CD14-positive monocyte (primary cell): ENCODE data around the gene PRR23C. TPM values are rescaled to one million over a fixed set of nuclear protein-coding genes. Genes with fewer than 3 reads are reported as not detected.

Experiments used
- DNase-seq, 3 donors: peaks; one replicate each; pipeline ENCODE4 v3.0.0-alpha.2; 2011 to 2022
- H2AFZ ChIP-seq: 2 replicates; pipeline ENCODE4 v1.6.0; 2012; ENCODE audit warnings: mild to moderate bottlenecking, low read depth, low read length, inconsistent platforms; ENCODE audit not compliant: insufficient read depth, poor library complexity, severe bottlenecking
- H3K27ac ChIP-seq, 2 donors: 1 replicate in 1 of 2; 2 replicates in 1 of 2; pipeline ENCODE4 v1.5.1; 2012 to 2013; ENCODE audit warnings: low read length in 2 of 2, control low read depth in 1 of 2, inconsistent platforms in 1 of 2, low read depth in 1 of 2, mild to moderate bottlenecking in 1 of 2
- H3K27me3 ChIP-seq, 2 donors: one replicate each; pipeline versions ENCODE4 v1.6.0 to v1.6.1; 2011 to 2013; ENCODE audit warnings: low read length in 2 of 2; ENCODE audit not compliant: control insufficient read depth in 2 of 2, insufficient read depth in 2 of 2
- H3K36me3 ChIP-seq, 2 donors: replicated peaks in 1 of 2; 1 replicate in 1 of 2; 2 replicates in 1 of 2; pipeline versions ENCODE4 v1.5.1 to v1.6.1; 2012 to 2013; ENCODE audit warnings: low read length in 2 of 2, control low read depth in 1 of 2, inconsistent platforms in 1 of 2, mild to moderate bottlenecking in 1 of 2; ENCODE audit not compliant: insufficient read depth in 2 of 2, control insufficient read depth in 1 of 2
- H3K4me1 ChIP-seq, 2 donors: 1 replicate in 1 of 2; 2 replicates in 1 of 2; pipeline versions ENCODE4 v1.5.1 to v1.6.1; 2012 to 2013; ENCODE audit warnings: low read length in 2 of 2, control low read depth in 1 of 2, inconsistent platforms in 1 of 2, mild to moderate bottlenecking in 1 of 2, moderate library complexity in 1 of 2; ENCODE audit not compliant: insufficient read depth in 2 of 2, control insufficient read depth in 1 of 2
- H3K4me2 ChIP-seq: replicated peaks from 2 replicates; pipeline ENCODE3; 2012; ENCODE audit warnings: low read length, moderate library complexity, mild to moderate bottlenecking; ENCODE audit not compliant: poor library complexity, severe bottlenecking; ENCODE audit errors: extremely low read depth
- H3K4me3 ChIP-seq, 3 experiments: fragments of 200-600 bp in 1 of 3; sonication (generic) in 1 of 3; replicated peaks in 1 of 3; 1 replicate in 2 of 3; 2 replicates in 1 of 3; pipeline ENCODE4 v1.5.1; 2011 to 2013; ENCODE audit warnings: low read length in 3 of 3, mild to moderate bottlenecking in 3 of 3, control low read depth in 2 of 3, low read depth in 2 of 3, inconsistent platforms in 1 of 3, moderate library complexity in 1 of 3
- H3K79me2 ChIP-seq: 2 replicates; pipeline ENCODE4 v1.6.0; 2012; ENCODE audit warnings: mild to moderate bottlenecking, control low read depth, inconsistent platforms, low read length, moderate library complexity; ENCODE audit not compliant: insufficient read depth
- H3K9ac ChIP-seq: 2 replicates; pipeline ENCODE4 v1.6.0; 2017; ENCODE audit warnings: low read length, mild to moderate bottlenecking; ENCODE audit not compliant: insufficient read depth, poor library complexity, severe bottlenecking
- H3K9me3 ChIP-seq, 2 donors: replicated peaks in 1 of 2; 1 replicate in 1 of 2; 2 replicates in 1 of 2; pipeline versions ENCODE4 v1.5.1 to v1.6.1; 2012 to 2013; ENCODE audit warnings: low read length in 2 of 2, control low read depth in 1 of 2; ENCODE audit not compliant: control insufficient read depth in 1 of 2, insufficient read depth in 1 of 2
- H4K20me1 ChIP-seq: 2 replicates; pipeline ENCODE4 v1.6.0; 2012; ENCODE audit warnings: mild to moderate bottlenecking, low read length, control low read depth, moderate library complexity; ENCODE audit not compliant: insufficient read depth
- H3K27ac Mint-ChIP-seq, 7 donors: one replicate each; pipeline ENCODE4 v1.8.0; 2020; ENCODE audit warnings: mild to moderate bottlenecking in 7 of 7, mixed read lengths in 7 of 7, moderate library complexity in 6 of 7, inconsistent platforms in 2 of 7
- H3K27me3 Mint-ChIP-seq, 3 donors: one replicate each; pipeline ENCODE4 v1.8.0; 2021 to 2022; ENCODE audit warnings: low read depth in 3 of 3, mild to moderate bottlenecking in 3 of 3, mixed read lengths in 3 of 3, moderate library complexity in 3 of 3, inconsistent platforms in 1 of 3
- H3K36me3 Mint-ChIP-seq, 2 donors: one replicate each; pipeline ENCODE4 v1.8.0; 2020; ENCODE audit warnings: mixed read lengths in 2 of 2, inconsistent platforms in 1 of 2, mild to moderate bottlenecking in 1 of 2
- H3K4me1 Mint-ChIP-seq: one replicate; pipeline ENCODE4 v1.8.0; 2020; ENCODE audit warnings: mild to moderate bottlenecking, mixed read lengths
- H3K4me3 Mint-ChIP-seq, 2 donors: one replicate each; pipeline ENCODE4 v1.8.0; 2020; ENCODE audit warnings: mild to moderate bottlenecking in 2 of 2, mixed read lengths in 2 of 2, moderate library complexity in 1 of 2
- H3K9me3 Mint-ChIP-seq, 7 donors: one replicate each; pipeline ENCODE4 v1.8.0; 2020 to 2022; ENCODE audit warnings: mixed read lengths in 7 of 7, mild to moderate bottlenecking in 6 of 7, moderate library complexity in 6 of 7, inconsistent platforms in 2 of 7
- WGBS: methylation state at CpG from one replicate; pipeline ENCODE4 v1.1.5; 2013; ENCODE audit warnings: missing lambda C conversion rate; ENCODE audit not compliant: insufficient coverage; 5-methylcytosine and 5-hydroxymethylcytosine counted together
- intact Hi-C, 2 donors: fragments of 100-400 bp; cut with micrococcal nuclease; formaldehyde crosslinking; loops; one replicate each; pipeline versions ENCODE4 v1.15.0 to v1.15.1; 2023
- polyA plus RNA-seq, 3 donors: library from polyadenylated mRNA; depleted of rRNA in 1 of 3; unstranded in 2 of 3; stranded (reverse) in 1 of 3; fragments of 300-500 nt in 2 of 3; fragments of >200 nt in 1 of 3; fragmentation: Illumina TruSeq in 2 of 3; gene quantifications; 1 replicate in 2 of 3; 2 replicates in 1 of 3; pipeline ENCODE4 v1.2.3, GENCODE V29; 2012 to 2021
- TF ChIP-seq, protein P1 (sequence below): fragments of 200-600 bp; IDR thresholded peaks from one replicate; pipeline ENCODE4 v1.8.0; 2022; ENCODE audit warnings: antibody characterized with exemption, mild to moderate bottlenecking

Gene PRR23C
- polyA plus RNA-seq, 3 donors = not detected

GRCh38 chr3:139062918-139063317 lies 18.2 kb upstream of the PRR23C start:
- H3K4me1 ChIP-seq = no peaks in the 10 kb centered on the region
- no peak overlapping the region for H2AFZ ChIP-seq
- no peaks in the 10 kb centered on the region for H3K27me3 ChIP-seq
- Mint-ChIP-seq H3K27me3 (peaks cover 0 to 2% (median 0%) of the 10 kb centered on the region in 3 donors), H3K36me3 (no peaks in the 10 kb centered on the region), H3K4me1 (no peaks in the 10 kb centered on the region), H3K27ac (no peak overlapping the region), H3K9me3 (peaks cover 0 to 9% (median 3%) of the 10 kb centered on the region in 7 donors), H3K4me3 (no peak overlapping the region)
- TF ChIP-seq, protein P1, sequence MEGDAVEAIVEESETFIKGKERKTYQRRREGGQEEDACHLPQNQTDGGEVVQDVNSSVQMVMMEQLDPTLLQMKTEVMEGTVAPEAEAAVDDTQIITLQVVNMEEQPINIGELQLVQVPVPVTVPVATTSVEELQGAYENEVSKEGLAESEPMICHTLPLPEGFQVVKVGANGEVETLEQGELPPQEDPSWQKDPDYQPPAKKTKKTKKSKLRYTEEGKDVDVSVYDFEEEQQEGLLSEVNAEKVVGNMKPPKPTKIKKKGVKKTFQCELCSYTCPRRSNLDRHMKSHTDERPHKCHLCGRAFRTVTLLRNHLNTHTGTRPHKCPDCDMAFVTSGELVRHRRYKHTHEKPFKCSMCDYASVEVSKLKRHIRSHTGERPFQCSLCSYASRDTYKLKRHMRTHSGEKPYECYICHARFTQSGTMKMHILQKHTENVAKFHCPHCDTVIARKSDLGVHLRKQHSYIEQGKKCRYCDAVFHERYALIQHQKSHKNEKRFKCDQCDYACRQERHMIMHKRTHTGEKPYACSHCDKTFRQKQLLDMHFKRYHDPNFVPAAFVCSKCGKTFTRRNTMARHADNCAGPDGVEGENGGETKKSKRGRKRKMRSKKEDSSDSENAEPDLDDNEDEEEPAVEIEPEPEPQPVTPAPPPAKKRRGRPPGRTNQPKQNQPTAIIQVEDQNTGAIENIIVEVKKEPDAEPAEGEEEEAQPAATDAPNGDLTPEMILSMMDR = no peak
- no peaks in the 10 kb centered on the region for H3K9me3 ChIP-seq
- WGBS = no CpG with 5 or more reads among the region's 1 CpG
- H3K4me3 ChIP-seq = no peak overlapping the region
- DNase-seq = no peak
- no peak overlapping the region for H3K9ac ChIP-seq
- H3K27ac ChIP-seq = no peak overlapping the region
- intact Hi-C loops = no loop called here
- no peaks in the 10 kb centered on the region for H4K20me1 ChIP-seq
- no peak overlapping the region for H3K4me2 ChIP-seq
- H3K79me2 ChIP-seq = no peaks in the 10 kb centered on the region
- no peaks in the 10 kb centered on the region for H3K36me3 ChIP-seq

- H3K4me3 ChIP-seq = no peak overlapping the region
- TF ChIP-seq, protein P1 = no peak
- no peak overlapping the region for H3K9ac ChIP-seq
- no peaks in the 10 kb centered on the region for H3K36me3 Mint-ChIP-seq
- H2AFZ ChIP-seq = no peak overlapping the region
- peaks cover 4 to 26% (median 12%) of the 10 kb centered on the region in 7 donors for H3K9me3 Mint-ChIP-seq
- no peaks in the 10 kb centered on the region for H3K27me3 ChIP-seq
- H3K27ac Mint-ChIP-seq = no peak overlapping the region
- H3K36me3 ChIP-seq = no peaks in the 10 kb centered on the region
- H3K4me2 ChIP-seq = no peak overlapping the region
- no peaks in the 10 kb centered on the region for H3K79me2 ChIP-seq
- H4K20me1 ChIP-seq = no peaks in the 10 kb centered on the region
- H3K4me3 Mint-ChIP-seq = no peak overlapping the region
- no peaks in the 10 kb centered on the region for H3K4me1 ChIP-seq
- DNase-seq = no peak
- H3K9me3 ChIP-seq = peaks cover 12 to 13% of the 10 kb centered on the region in 2 donors
- no peaks in the 10 kb centered on the region for H3K4me1 Mint-ChIP-seq
- H3K27ac ChIP-seq = no peak overlapping the region
- no CpG with 5 or more reads among the region's 2 CpGs for WGBS
- H3K27me3 Mint-ChIP-seq = peaks cover 0 to 7% (median 1%) of the 10 kb centered on the region in 3 donors
- intact Hi-C loops = no loop called here
Measured at GRCh38 chr3:139052802-139053600, 8.3 kb upstream of the PRR23C start.
